ENCODE data around the gene G6PC3.
"Not testable (repeated sequence)": the region's sequence is repeated elsewhere in the genome, so short reads cannot be mapped to it uniquely, and the experiment has no call there.

G6PC3 gene

GRCh38 chr17:44038604-44039011 lies 31.9 kb upstream of the G6PC3 start:
- Histone ChIP-seq H3K4me1 (ENCODE audit: control insufficient read depth, insufficient read depth, low read length) (peaks cover 30% of the 10 kb centered on the region), H3K4me3 (ENCODE audit: low read length) (no peak overlapping the region), H3K27me3 (replicated peaks; ENCODE audit: control insufficient read depth, insufficient read depth, low read length) (no peaks in the 10 kb centered on the region), H3K9me3 (ENCODE audit: control insufficient read depth, low read length) (no peaks in the 10 kb centered on the region), H3K36me3 (ENCODE audit: control insufficient read depth, insufficient read depth, low read length, severe bottlenecking) (peaks cover 39% of the 10 kb centered on the region), H3K9ac (ENCODE audit: low read length) (no peak overlapping the region)
- no peak for DNase-seq (ENCODE audit: low read depth)

- DNase-seq (ENCODE audit: low read depth), result peak; percentile 24
- Histone ChIP-seq H3K27me3 (replicated peaks; ENCODE audit: control insufficient read depth, insufficient read depth, low read length) (no peaks in the 10 kb centered on the region), H3K36me3 (ENCODE audit: control insufficient read depth, insufficient read depth, low read length, severe bottlenecking) (peaks cover 30% of the 10 kb centered on the region), H3K9me3 (ENCODE audit: control insufficient read depth, low read length) (no peaks in the 10 kb centered on the region), H3K4me1 (ENCODE audit: control insufficient read depth, insufficient read depth, low read length) (peaks cover 43% of the 10 kb centered on the region), H3K4me3 (ENCODE audit: low read length) (no peak overlapping the region), H3K9ac (ENCODE audit: low read length) (peak overlapping the region; percentile 57)
Measured at GRCh38 chr17:44039829-44040635, 30.5 kb upstream of the G6PC3 start.

- peak; percentile 46 for DNase-seq (ENCODE audit: low read depth)
- H3K9ac ChIP-seq (ENCODE audit: low read length), result peak overlapping the region; percentile 70
Measured at GRCh38 chr17:44043272-44043696, 27.3 kb upstream of the G6PC3 start.

GRCh38 chr17:44044071-44044470 lies 26.5 kb upstream of the G6PC3 start:
- peak overlapping the region; percentile 60 for H3K4me3 ChIP-seq (ENCODE audit: low read length)
- no peaks in the 10 kb centered on the region for H3K9me3 ChIP-seq (ENCODE audit: control insufficient read depth, low read length)
- H3K36me3 ChIP-seq (ENCODE audit: control insufficient read depth, insufficient read depth, low read length, severe bottlenecking), result peaks cover 17% of the 10 kb centered on the region
- H3K27me3 ChIP-seq (replicated peaks; ENCODE audit: control insufficient read depth, insufficient read depth, low read length), result no peaks in the 10 kb centered on the region
- peak; percentile 78 for DNase-seq (ENCODE audit: low read depth)
- peaks cover 47% of the 10 kb centered on the region for H3K4me1 ChIP-seq (ENCODE audit: control insufficient read depth, insufficient read depth, low read length)
- peak overlapping the region; percentile 70 for H3K9ac ChIP-seq (ENCODE audit: low read length)

More at GRCh38 chr17:44043272-44043696, 27.3 kb upstream of the G6PC3 start:
- Histone ChIP-seq H3K36me3 (ENCODE audit: control insufficient read depth, insufficient read depth, low read length, severe bottlenecking) (peaks cover 14% of the 10 kb centered on the region), H3K9me3 (ENCODE audit: control insufficient read depth, low read length) (no peaks in the 10 kb centered on the region), H3K27me3 (replicated peaks; ENCODE audit: control insufficient read depth, insufficient read depth, low read length) (no peaks in the 10 kb centered on the region), H3K4me3 (ENCODE audit: low read length) (no peak overlapping the region), H3K4me1 (ENCODE audit: control insufficient read depth, insufficient read depth, low read length) (peaks cover 49% of the 10 kb centered on the region)

GRCh38 chr17:44045486-44045885 lies 25.0 kb upstream of the G6PC3 start:
- no peaks in the 10 kb centered on the region for H3K27me3 ChIP-seq (replicated peaks; ENCODE audit: control insufficient read depth, insufficient read depth, low read length)

GRCh38 chr17:44046893-44047292 lies 23.6 kb upstream of the G6PC3 start:
- H3K9ac ChIP-seq (ENCODE audit: low read length); H3K4me3 ChIP-seq (ENCODE audit: low read length); DNase-seq (ENCODE audit: low read depth); H3K9me3 ChIP-seq (ENCODE audit: control insufficient read depth, low read length); H3K27me3 ChIP-seq (replicated peaks; ENCODE audit: control insufficient read depth, insufficient read depth, low read length): not testable (repeated sequence)
- peaks cover 43% of the 10 kb centered on the region for H3K36me3 ChIP-seq (ENCODE audit: control insufficient read depth, insufficient read depth, low read length, severe bottlenecking)
- H3K4me1 ChIP-seq (ENCODE audit: control insufficient read depth, insufficient read depth, low read length), result peaks cover 28% of the 10 kb centered on the region

More at GRCh38 chr17:44045486-44045885, 25.0 kb upstream of the G6PC3 start:
- peaks cover 29% of the 10 kb centered on the region for H3K36me3 ChIP-seq (ENCODE audit: control insufficient read depth, insufficient read depth, low read length, severe bottlenecking)
- H3K4me1 ChIP-seq (ENCODE audit: control insufficient read depth, insufficient read depth, low read length), result peaks cover 38% of the 10 kb centered on the region
- H3K9me3 ChIP-seq (ENCODE audit: control insufficient read depth, low read length), result no peaks in the 10 kb centered on the region
- no peak overlapping the region for H3K4me3 ChIP-seq (ENCODE audit: low read length)
- DNase-seq (ENCODE audit: low read depth), result no peak
- no peak overlapping the region for H3K9ac ChIP-seq (ENCODE audit: low read length)

GRCh38 chr17:44049294-44050060 lies 21.1 kb upstream of the G6PC3 start:
- no peak overlapping the region for H3K4me3 ChIP-seq (ENCODE audit: low read length)
- H3K9me3 ChIP-seq (ENCODE audit: control insufficient read depth, low read length), result no peaks in the 10 kb centered on the region
- no peaks in the 10 kb centered on the region for H3K27me3 ChIP-seq (replicated peaks; ENCODE audit: control insufficient read depth, insufficient read depth, low read length)
- no peak for DNase-seq (ENCODE audit: low read depth)
- peaks cover 11% of the 10 kb centered on the region for H3K4me1 ChIP-seq (ENCODE audit: control insufficient read depth, insufficient read depth, low read length)
- peaks cover 67% of the 10 kb centered on the region for H3K36me3 ChIP-seq (ENCODE audit: control insufficient read depth, insufficient read depth, low read length, severe bottlenecking)
- H3K9ac ChIP-seq (ENCODE audit: low read length), result no peak overlapping the region

- Histone ChIP-seq H3K9ac (ENCODE audit: low read length) (no peak overlapping the region), H3K27me3 (replicated peaks; ENCODE audit: control insufficient read depth, insufficient read depth, low read length) (no peaks in the 10 kb centered on the region), H3K9me3 (ENCODE audit: control insufficient read depth, low read length) (no peaks in the 10 kb centered on the region), H3K4me1 (ENCODE audit: control insufficient read depth, insufficient read depth, low read length) (no peaks in the 10 kb centered on the region), H3K4me3 (ENCODE audit: low read length) (no peak overlapping the region), H3K36me3 (ENCODE audit: control insufficient read depth, insufficient read depth, low read length, severe bottlenecking) (peaks cover 76% of the 10 kb centered on the region)
- DNase-seq (ENCODE audit: low read depth), result no peak
Measured at GRCh38 chr17:44053125-44053872, 17.2 kb upstream of the G6PC3 start.

GRCh38 chr17:44059101-44059892 lies 11.2 kb upstream of the G6PC3 start:
- Histone ChIP-seq H3K4me3 (ENCODE audit: low read length) (no peak overlapping the region), H3K36me3 (ENCODE audit: control insufficient read depth, insufficient read depth, low read length, severe bottlenecking) (peaks cover 59% of the 10 kb centered on the region), H3K27me3 (replicated peaks; ENCODE audit: control insufficient read depth, insufficient read depth, low read length) (no peaks in the 10 kb centered on the region), H3K9me3 (ENCODE audit: control insufficient read depth, low read length) (no peaks in the 10 kb centered on the region), H3K9ac (ENCODE audit: low read length) (no peak overlapping the region), H3K4me1 (ENCODE audit: control insufficient read depth, insufficient read depth, low read length) (peaks cover 5% of the 10 kb centered on the region)
- no peak for DNase-seq (ENCODE audit: low read depth)

GRCh38 chr17:44061446-44061845 lies 9.1 kb upstream of the G6PC3 start:
- H3K36me3 ChIP-seq (ENCODE audit: control insufficient read depth, insufficient read depth, low read length, severe bottlenecking), result peaks cover 48% of the 10 kb centered on the region
- no peaks in the 10 kb centered on the region for H3K27me3 ChIP-seq (replicated peaks; ENCODE audit: control insufficient read depth, insufficient read depth, low read length)
- H3K9me3 ChIP-seq (ENCODE audit: control insufficient read depth, low read length), result no peaks in the 10 kb centered on the region

More at GRCh38 chr17:44061446-44061845, 9.1 kb upstream of the G6PC3 start:
- Histone ChIP-seq H3K4me1 (ENCODE audit: control insufficient read depth, insufficient read depth, low read length) (peaks cover 5% of the 10 kb centered on the region), H3K4me3 (ENCODE audit: low read length) (no peak overlapping the region), H3K9ac (ENCODE audit: low read length) (no peak overlapping the region)
- DNase-seq (ENCODE audit: low read depth), result peak; percentile 28

All from adipocyte (in vitro differentiated cells).